KBM-7 (cell line): ENCODE results near the gene ERVFRD-1.
"Not testable (repeated sequence)": the region's sequence is repeated elsewhere in the genome, so short reads cannot be mapped to it uniquely, and the experiment has no call there.

Source experiments
- DNase-seq: peaks from one replicate; pipeline ENCODE4 v3.0.0-alpha.2; 2015
- in situ Hi-C: fragments of 300-500 bp; cut with MboI; formaldehyde crosslinking; loops from 2 replicates; pipeline ENCODE4 v1.14.3; 2020; ENCODE audit warnings: low sequenced_read_pairs, low pct_unique_long_range_greater_than_20kb, mixed read lengths

Gene ERVFRD-1

GRCh38 chr6:11132194-11132888, 20.8 kb upstream of the ERVFRD-1 start:
- no peak for DNase-seq
- in situ Hi-C loops, result no loop called here

- in situ Hi-C loops, result no loop called here
- DNase-seq, result no peak
These were observed 19.1 kb upstream of the ERVFRD-1 start for GRCh38 chr6:11130605-11131004.

GRCh38 chr6:11129908-11130565, 18.5 kb upstream of the ERVFRD-1 start:
- no peak for DNase-seq
- in situ Hi-C loops, result no loop called here

- DNase-seq, result no peak
- in situ Hi-C loops, result no loop called here
These were observed 17.1 kb upstream of the ERVFRD-1 start for GRCh38 chr6:11128608-11129007.

- no peak for DNase-seq
- in situ Hi-C loops, result no loop called here
These were observed 15.4 kb upstream of the ERVFRD-1 start for GRCh38 chr6:11126876-11127275.

GRCh38 chr6:11123978-11124377, 12.5 kb upstream of the ERVFRD-1 start:
- in situ Hi-C loops, result no loop called here
- no peak for DNase-seq

- no peak for DNase-seq
- in situ Hi-C loops, result no loop called here
These were observed 10.9 kb upstream of the ERVFRD-1 start for GRCh38 chr6:11122380-11122779.

- no peak for DNase-seq
- in situ Hi-C loops, result no loop called here
These were observed 10.3 kb upstream of the ERVFRD-1 start for GRCh38 chr6:11121851-11122250.

- DNase-seq, result no peak
- in situ Hi-C loops, result no loop called here
These were observed 8.9 kb upstream of the ERVFRD-1 start for GRCh38 chr6:11120271-11121005.

GRCh38 chr6:11115808-11116536, 4.4 kb upstream of the ERVFRD-1 start:
- in situ Hi-C loops, result not testable (repeated sequence)
- DNase-seq, result peak; percentile 43

GRCh38 chr6:11113038-11113437, 1.5 kb upstream of the ERVFRD-1 start:
- in situ Hi-C loops, result no loop called here
- no peak for DNase-seq

- in situ Hi-C loops, result no loop called here
- DNase-seq, result peak; percentile 93
These were observed 378 bp upstream of the ERVFRD-1 start for GRCh38 chr6:11111769-11112437.

GRCh38 chr6:11108726-11109125, 2.8 kb downstream of the ERVFRD-1 start:
- in situ Hi-C loops, result no loop called here
- DNase-seq, result no peak

- no peak for DNase-seq
- in situ Hi-C loops, result no loop called here
These were observed 8.5 kb downstream of the ERVFRD-1 start for GRCh38 chr6:11103065-11103464.

GRCh38 chr6:11101417-11101816, 10.1 kb downstream of the ERVFRD-1 start:
- in situ Hi-C loops, result no loop called here
- no peak for DNase-seq

- in situ Hi-C loops, result no loop called here
- no peak for DNase-seq
These were observed 13.5 kb downstream of the ERVFRD-1 start for GRCh38 chr6:11098004-11098403.

GRCh38 chr6:11097476-11097875, 14.0 kb downstream of the ERVFRD-1 start:
- no peak for DNase-seq
- in situ Hi-C loops, result no loop called here

- peak; percentile 61 for DNase-seq
- in situ Hi-C loops, result no loop called here
These were observed 15.4 kb downstream of the ERVFRD-1 start for GRCh38 chr6:11096109-11096508.

- in situ Hi-C loops, result no loop called here
- no peak for DNase-seq
These were observed 16.6 kb downstream of the ERVFRD-1 start for GRCh38 chr6:11094941-11095340.
